Measurements from ENCODE around the gene FA2H. TPM values are rescaled to one million over a fixed set of nuclear protein-coding genes. Genes with fewer than 3 reads are reported as not detected.

Gene FA2H
- total RNA-seq, 2 experiments from 2014 or later: 0.15 TPM; not detected in 1

DNA sequence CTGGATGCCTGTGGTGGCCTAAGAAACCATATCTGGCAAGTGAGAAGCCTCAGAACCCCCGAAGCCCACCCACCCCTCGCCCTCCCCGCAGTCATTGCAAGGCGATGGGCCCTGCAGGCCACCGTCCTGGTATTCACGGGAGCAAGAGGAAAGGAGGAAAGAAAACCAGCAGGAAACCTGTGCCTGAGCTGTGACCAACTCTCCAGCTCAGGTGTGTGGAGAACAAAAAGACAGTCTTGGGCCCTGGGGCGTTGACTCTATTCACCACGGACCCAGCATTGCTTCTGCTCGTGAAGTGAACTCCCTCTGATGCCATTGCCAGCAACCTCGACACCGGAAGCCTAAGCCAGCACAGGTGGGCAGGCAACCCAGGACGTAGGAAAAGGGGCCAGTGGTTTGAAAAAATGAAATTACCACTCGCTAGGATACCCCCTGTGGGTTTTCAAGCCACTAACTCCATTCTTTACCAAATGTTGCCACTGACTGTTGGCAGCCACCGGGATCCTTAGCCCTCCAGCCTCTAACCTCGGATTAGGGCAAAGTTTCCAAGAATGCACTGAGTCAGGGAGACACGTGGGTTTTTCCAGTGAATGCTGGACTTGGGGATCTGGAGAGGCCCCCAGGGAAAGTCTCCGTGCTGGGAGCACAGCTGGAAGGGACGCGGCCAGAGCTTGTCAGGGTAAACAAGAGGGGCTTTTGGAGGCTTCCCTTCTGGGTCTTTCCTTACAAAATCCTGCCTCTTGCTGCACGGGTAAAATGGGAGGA, 25.1 kb downstream of the FA2H start:
- intact Hi-C loops (cut with micrococcal nuclease): no loop called here
- Mint-ChIP-seq H3K27ac (no peak overlapping the region), H3K4me1 (ENCODE audit: low read depth) (no peaks in the 10 kb centered on the region), H3K9me3 (no peaks in the 10 kb centered on the region), H3K4me3 (no peak overlapping the region), H3K36me3 (ENCODE audit: low read depth) (no peaks in the 10 kb centered on the region), H3K27me3 (ENCODE audit: low read depth) (no peaks in the 10 kb centered on the region)
- CTCF ChIA-PET: no interaction called here
- no peak for DNase-seq

DNA sequence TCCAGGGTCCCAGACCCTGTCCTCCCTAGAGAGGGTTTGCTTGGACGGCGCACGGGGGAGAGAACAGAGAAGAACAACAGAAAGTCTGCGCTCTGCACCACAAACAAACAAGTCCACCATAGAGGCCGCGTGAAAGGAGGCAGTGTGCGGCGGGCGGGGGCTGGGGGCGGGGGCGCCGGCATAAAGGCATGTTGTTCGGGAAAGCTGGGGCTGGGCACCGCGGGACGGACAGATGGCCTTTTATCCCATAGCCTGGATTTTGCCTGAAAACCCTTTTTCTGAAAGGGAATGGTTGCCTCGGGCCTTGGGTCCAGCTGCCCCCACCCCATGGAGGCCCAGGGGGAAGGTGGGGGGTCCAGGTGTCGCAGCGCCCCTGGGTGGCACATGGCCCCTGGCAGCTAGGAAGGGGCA, 26.0 kb downstream of the FA2H start:
- Mint-ChIP-seq H3K4me1 (ENCODE audit: low read depth) (no peaks in the 10 kb centered on the region), H3K36me3 (ENCODE audit: low read depth) (no peaks in the 10 kb centered on the region), H3K4me3 (no peak overlapping the region), H3K27me3 (ENCODE audit: low read depth) (no peaks in the 10 kb centered on the region), H3K9me3 (no peaks in the 10 kb centered on the region), H3K27ac (no peak overlapping the region)
- intact Hi-C loops (cut with micrococcal nuclease): no loop called here
- DNase-seq: no peak
- CTCF ChIA-PET: interaction anchor here (0.6 kb wide), 1 partner anchor 59 kb away, joined by 5 read pairs; no protein-coding TSS in a partner anchor

GRCh38 chr16:74747716-74748615, 26.7 kb downstream of the FA2H start:
- no peaks in the 10 kb centered on the region for H3K4me1 Mint-ChIP-seq (ENCODE audit: low read depth)
- H3K27ac Mint-ChIP-seq: no peak overlapping the region
- H3K9me3 Mint-ChIP-seq: no peaks in the 10 kb centered on the region
- no peaks in the 10 kb centered on the region for H3K36me3 Mint-ChIP-seq (ENCODE audit: low read depth)
- CTCF ChIA-PET: interaction anchor here (0.6 kb wide), 1 partner anchor 59 kb away, joined by 5 read pairs; no protein-coding TSS in a partner anchor
- H3K4me3 Mint-ChIP-seq: no peak overlapping the region
- intact Hi-C loops (cut with micrococcal nuclease): no loop called here
- H3K27me3 Mint-ChIP-seq (ENCODE audit: low read depth): no peaks in the 10 kb centered on the region
- no peak for DNase-seq

DNA sequence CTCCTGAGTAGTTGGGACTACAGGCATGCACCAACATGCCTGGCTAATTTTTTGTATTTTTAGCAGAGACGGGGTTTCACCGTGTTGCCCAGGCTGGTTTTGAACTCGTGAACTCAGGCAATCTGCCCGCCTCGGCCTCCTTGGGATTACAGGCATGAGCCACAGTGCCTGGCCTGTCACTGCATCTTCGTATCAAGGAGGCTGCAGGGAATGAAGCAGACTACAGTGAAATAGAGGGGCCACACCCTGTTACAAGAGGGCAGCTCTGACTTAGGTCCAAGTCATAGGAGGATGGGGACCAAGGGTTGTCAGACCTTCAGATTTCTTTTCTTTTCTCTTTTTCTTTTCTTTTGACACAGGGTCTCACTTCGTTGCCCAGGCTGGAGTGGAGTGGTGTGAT, 28.7 kb downstream of the FA2H start:
- no peaks in the 10 kb centered on the region for H3K9me3 Mint-ChIP-seq

DNA sequence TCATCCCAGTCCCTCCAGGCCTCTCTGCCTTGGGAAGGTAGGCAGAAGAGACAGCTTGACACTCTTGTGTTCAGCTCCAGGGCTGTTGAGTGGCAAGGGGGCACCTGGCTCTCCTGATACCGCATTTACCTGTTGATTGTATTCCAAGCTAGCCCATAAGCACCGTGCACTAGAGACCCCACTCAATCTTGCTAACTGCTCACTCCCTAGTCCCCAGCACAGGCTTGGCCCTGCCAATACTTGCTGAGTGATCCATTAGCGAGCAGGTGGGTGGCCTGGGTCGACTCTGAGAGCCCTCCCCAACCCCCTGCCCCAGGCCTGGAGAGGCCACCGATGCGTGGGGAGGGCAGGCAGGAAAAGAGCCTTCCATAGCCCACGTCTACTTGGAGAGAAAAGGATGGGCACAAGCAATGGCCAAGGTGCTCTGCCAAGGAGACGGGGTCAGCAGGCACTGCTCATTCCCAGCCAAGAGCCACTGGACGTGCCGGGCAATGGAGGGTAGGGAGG, 29.5 kb downstream of the FA2H start:
- H3K36me3 Mint-ChIP-seq (ENCODE audit: low read depth): no peaks in the 10 kb centered on the region
- H3K9me3 Mint-ChIP-seq: no peaks in the 10 kb centered on the region
- H3K27ac Mint-ChIP-seq: no peak overlapping the region
- H3K27me3 Mint-ChIP-seq (ENCODE audit: low read depth): no peaks in the 10 kb centered on the region
- intact Hi-C loops (cut with micrococcal nuclease): no loop called here
- no peak for DNase-seq
- H3K4me1 Mint-ChIP-seq (ENCODE audit: low read depth): no peaks in the 10 kb centered on the region
- no peak overlapping the region for H3K4me3 Mint-ChIP-seq
- CTCF ChIA-PET: interaction anchor here (0.6 kb wide), 1 partner anchor 400 kb away, joined by 3 read pairs; no protein-coding TSS in a partner anchor

More for the DNA sequence above, 28.7 kb downstream of the FA2H start:
- CTCF ChIA-PET: no interaction called here
- Mint-ChIP-seq H3K4me3 (no peak overlapping the region), H3K27me3 (ENCODE audit: low read depth) (no peaks in the 10 kb centered on the region), H3K27ac (no peak overlapping the region), H3K36me3 (ENCODE audit: low read depth) (no peaks in the 10 kb centered on the region), H3K4me1 (ENCODE audit: low read depth) (no peaks in the 10 kb centered on the region)
- no peak for DNase-seq
- intact Hi-C loops (cut with micrococcal nuclease): no loop called here

GRCh38 chr16:74744566-74744965, 30.1 kb downstream of the FA2H start:
- no peaks in the 10 kb centered on the region for H3K9me3 Mint-ChIP-seq
- intact Hi-C loops (cut with micrococcal nuclease): no loop called here
- H3K4me1 Mint-ChIP-seq (ENCODE audit: low read depth): no peaks in the 10 kb centered on the region
- CTCF ChIA-PET: interaction anchor here (0.6 kb wide), 1 partner anchor 399 kb away, joined by 3 read pairs; no protein-coding TSS in a partner anchor
- peaks cover 2% of the 10 kb centered on the region for H3K27me3 Mint-ChIP-seq (ENCODE audit: low read depth)
- no peak overlapping the region for H3K27ac Mint-ChIP-seq
- H3K4me3 Mint-ChIP-seq: no peak overlapping the region
- H3K36me3 Mint-ChIP-seq (ENCODE audit: low read depth): no peaks in the 10 kb centered on the region
- no peak for DNase-seq

- DNase-seq: no peak
- CTCF ChIA-PET: interaction anchor here (0.6 kb wide), 1 partner anchor 179 kb away, joined by 5 read pairs; no protein-coding TSS in a partner anchor
- Mint-ChIP-seq H3K36me3 (ENCODE audit: low read depth) (no peaks in the 10 kb centered on the region), H3K4me3 (no peak overlapping the region), H3K27me3 (ENCODE audit: low read depth) (peaks cover 2% of the 10 kb centered on the region), H3K27ac (no peak overlapping the region), H3K9me3 (no peaks in the 10 kb centered on the region), H3K4me1 (ENCODE audit: low read depth) (no peaks in the 10 kb centered on the region)
- intact Hi-C loops (cut with micrococcal nuclease): no loop called here
Observed at GRCh38 chr16:74743668-74744299, 30.8 kb downstream of the FA2H start.

- no peak overlapping the region for H3K27ac Mint-ChIP-seq
- CTCF ChIA-PET: interaction anchor here (1.6 kb wide), 1 partner anchor 19 kb away, joined by 3 read pairs; no protein-coding TSS in a partner anchor
- H3K4me3 Mint-ChIP-seq: no peak overlapping the region
- no peaks in the 10 kb centered on the region for H3K4me1 Mint-ChIP-seq (ENCODE audit: low read depth)
- intact Hi-C loops (cut with micrococcal nuclease): no loop called here
- no peaks in the 10 kb centered on the region for H3K9me3 Mint-ChIP-seq
- peaks cover 2% of the 10 kb centered on the region for H3K27me3 Mint-ChIP-seq (ENCODE audit: low read depth)
- DNase-seq: no peak
- H3K36me3 Mint-ChIP-seq (ENCODE audit: low read depth): no peaks in the 10 kb centered on the region
Observed at GRCh38 chr16:74743045-74743667, 31.5 kb downstream of the FA2H start.

GRCh38 chr16:74742051-74742481, 32.6 kb downstream of the FA2H start:
- no peaks in the 10 kb centered on the region for H3K36me3 Mint-ChIP-seq (ENCODE audit: low read depth)
- intact Hi-C loops (cut with micrococcal nuclease): no loop called here
- H3K27ac Mint-ChIP-seq: no peak overlapping the region
- CTCF ChIA-PET: interaction anchor here (0.8 to 1.6 kb wide), 2 partner anchors 18 to 121 kb away, joined by 3 to 5 read pairs; no protein-coding TSS in a partner anchor
- peaks cover 2% of the 10 kb centered on the region for H3K27me3 Mint-ChIP-seq (ENCODE audit: low read depth)
- no peaks in the 10 kb centered on the region for H3K4me1 Mint-ChIP-seq (ENCODE audit: low read depth)
- DNase-seq: no peak
- H3K9me3 Mint-ChIP-seq: no peaks in the 10 kb centered on the region
- H3K4me3 Mint-ChIP-seq: no peak overlapping the region

GRCh38 chr16:74740795-74741304, 33.8 kb downstream of the FA2H start:
- Mint-ChIP-seq H3K36me3 (ENCODE audit: low read depth) (no peaks in the 10 kb centered on the region), H3K9me3 (no peaks in the 10 kb centered on the region), H3K4me1 (ENCODE audit: low read depth) (no peaks in the 10 kb centered on the region), H3K27ac (no peak overlapping the region), H3K27me3 (ENCODE audit: low read depth) (peaks cover 2% of the 10 kb centered on the region), H3K4me3 (no peak overlapping the region)
- CTCF ChIA-PET: interaction anchor here (0.6 to 1.5 kb wide), 2 partner anchors 37 to 122 kb away, joined by 3 read pairs; no protein-coding TSS in a partner anchor
- no peak for DNase-seq
- intact Hi-C loops (cut with micrococcal nuclease): no loop called here

GRCh38 chr16:74739275-74739674, 35.3 kb downstream of the FA2H start:
- intact Hi-C loops (cut with micrococcal nuclease): no loop called here
- CTCF ChIA-PET: interaction anchor here (1.0 to 1.3 kb wide), 2 partner anchors 9 to 13 kb away, joined by 3 to 4 read pairs; no protein-coding TSS in a partner anchor

More at GRCh38 chr16:74739275-74739674, 35.3 kb downstream of the FA2H start:
- no peak overlapping the region for H3K4me3 Mint-ChIP-seq
- DNase-seq: no peak
- no peak overlapping the region for H3K27ac Mint-ChIP-seq
- H3K36me3 Mint-ChIP-seq (ENCODE audit: low read depth): no peaks in the 10 kb centered on the region
- H3K4me1 Mint-ChIP-seq (ENCODE audit: low read depth): no peaks in the 10 kb centered on the region
- H3K27me3 Mint-ChIP-seq (ENCODE audit: low read depth): peaks cover 2% of the 10 kb centered on the region
- H3K9me3 Mint-ChIP-seq: no peaks in the 10 kb centered on the region

All from activated naive CD4-positive, alpha-beta T cell treated with anti-CD3 and anti-CD28 coated beads for 36 hours (primary cell).